AG04449 (cell line): Measurements from ENCODE around the gene PCED1B.

ENCODE experiments used
- CTCF ChIA-PET: fragments of 350-600 bp; formaldehyde crosslinking; extraction: SDS; loops from one replicate; lab custom pipeline; 2021; ENCODE audit warnings: antibody characterized with exemption; lab: Yijun Ruan, JAX
- POLR2A ChIA-PET: fragments of 400-600, 350-600 bp; formaldehyde crosslinking; extraction: SDS; loops from one replicate; lab custom pipeline; 2020; ENCODE audit warnings: antibody characterized with exemption, inconsistent platforms; lab: Yijun Ruan, JAX
- DNase-seq: peaks from one replicate; pipeline ENCODE4 v3.0.0-alpha.2; 2010; ENCODE audit warnings: low read depth, low spot score
- H3K4me3 ChIP-seq: 2 replicates; pipeline ENCODE4 v1.5.1; 2011; ENCODE audit warnings: low read depth, mild to moderate bottlenecking, control low read depth, low read length
- CTCF ChIP-seq: IDR thresholded peaks from one replicate; pipeline ENCODE4 v1.5.1; 2011; ENCODE audit warnings: mild to moderate bottlenecking, moderate library complexity, low read length, control low read depth, inconsistent platforms; ENCODE audit not compliant: insufficient read depth; ENCODE audit errors: missing control alignments

The PCED1B gene

GRCh38 chr12:47098099-47098498, 18.7 kb downstream of the PCED1B start:
- ChIA-PET CTCF (interaction anchor here (1.3 kb wide), 1 partner anchor 65 kb away, joined by 3 read pairs; no protein-coding TSS in a partner anchor), POLR2A (no interaction called here)
- no peak for DNase-seq

DNA sequence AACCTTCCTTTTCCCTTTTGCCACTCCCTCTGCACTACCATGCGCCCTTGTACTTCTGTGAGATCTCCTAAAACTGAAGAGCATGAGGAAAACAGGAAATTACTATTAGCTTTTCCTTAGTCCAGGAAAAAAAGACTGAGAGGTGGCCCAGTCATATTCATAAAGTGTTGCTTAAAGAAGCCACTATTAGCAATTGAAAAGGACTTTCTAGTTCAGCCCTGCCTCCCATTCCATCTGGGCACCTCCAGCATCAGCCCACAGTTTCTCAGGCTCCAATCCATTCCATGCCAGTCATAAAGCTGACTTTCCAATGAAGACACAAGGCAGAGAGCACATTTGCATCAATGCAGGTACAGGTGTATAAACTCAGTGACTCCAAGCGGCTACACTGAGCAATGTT, 20.2 kb downstream of the PCED1B start:
- H3K4me3 ChIP-seq, result no peak overlapping the region
- POLR2A ChIA-PET, result no interaction called here
- CTCF ChIA-PET, result no interaction called here
- no peak for TF ChIP-seq CTCF
- no peak for DNase-seq

More at GRCh38 chr12:47098099-47098498, 18.7 kb downstream of the PCED1B start:
- no peak overlapping the region for H3K4me3 ChIP-seq
- no peak for TF ChIP-seq CTCF

DNA sequence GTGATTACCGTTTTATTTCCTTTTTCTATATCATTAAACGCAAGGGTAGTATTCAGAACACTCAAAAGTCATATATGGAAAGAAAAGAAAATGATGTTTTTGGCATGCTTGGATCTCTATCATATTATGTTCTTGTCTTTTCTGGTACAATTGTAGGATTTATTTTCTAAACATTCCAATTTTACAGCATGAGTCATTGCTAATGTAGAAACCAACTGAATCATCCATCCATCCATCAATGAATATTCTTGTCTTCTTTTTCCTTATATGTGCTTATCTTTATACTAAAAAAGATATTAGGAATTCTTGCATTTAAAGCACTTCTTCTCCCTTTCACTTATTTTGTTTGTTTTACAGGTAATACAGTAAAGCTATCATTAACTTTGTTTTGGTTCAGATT, 20.7 kb downstream of the PCED1B start:
- no peak overlapping the region for H3K4me3 ChIP-seq
- ChIA-PET POLR2A (no interaction called here), CTCF (no interaction called here)
- TF ChIP-seq CTCF, result no peak
- DNase-seq, result no peak

DNA sequence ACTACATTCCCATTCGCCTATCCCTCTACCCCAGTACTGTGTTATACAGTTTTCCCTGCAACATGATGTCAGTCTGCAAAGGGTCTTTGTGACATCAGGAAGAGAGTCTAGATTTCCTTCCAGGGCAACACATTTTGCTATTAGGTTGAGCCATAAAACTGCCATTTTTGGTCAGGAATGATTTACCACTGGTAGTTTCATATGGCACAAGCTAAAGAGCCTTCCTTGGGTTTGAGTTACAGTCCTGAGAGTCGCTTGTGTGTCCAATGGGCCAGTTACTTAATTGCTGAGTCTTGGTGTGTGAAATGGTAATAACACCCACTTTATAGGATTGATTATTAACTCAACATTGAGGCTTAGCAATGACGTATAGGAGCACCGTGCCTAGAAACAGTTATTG, 23.0 kb downstream of the PCED1B start:
- no peak for DNase-seq
- CTCF ChIA-PET, result no interaction called here
- POLR2A ChIA-PET, result no interaction called here
- TF ChIP-seq CTCF, result no peak
- no peak overlapping the region for H3K4me3 ChIP-seq

DNA sequence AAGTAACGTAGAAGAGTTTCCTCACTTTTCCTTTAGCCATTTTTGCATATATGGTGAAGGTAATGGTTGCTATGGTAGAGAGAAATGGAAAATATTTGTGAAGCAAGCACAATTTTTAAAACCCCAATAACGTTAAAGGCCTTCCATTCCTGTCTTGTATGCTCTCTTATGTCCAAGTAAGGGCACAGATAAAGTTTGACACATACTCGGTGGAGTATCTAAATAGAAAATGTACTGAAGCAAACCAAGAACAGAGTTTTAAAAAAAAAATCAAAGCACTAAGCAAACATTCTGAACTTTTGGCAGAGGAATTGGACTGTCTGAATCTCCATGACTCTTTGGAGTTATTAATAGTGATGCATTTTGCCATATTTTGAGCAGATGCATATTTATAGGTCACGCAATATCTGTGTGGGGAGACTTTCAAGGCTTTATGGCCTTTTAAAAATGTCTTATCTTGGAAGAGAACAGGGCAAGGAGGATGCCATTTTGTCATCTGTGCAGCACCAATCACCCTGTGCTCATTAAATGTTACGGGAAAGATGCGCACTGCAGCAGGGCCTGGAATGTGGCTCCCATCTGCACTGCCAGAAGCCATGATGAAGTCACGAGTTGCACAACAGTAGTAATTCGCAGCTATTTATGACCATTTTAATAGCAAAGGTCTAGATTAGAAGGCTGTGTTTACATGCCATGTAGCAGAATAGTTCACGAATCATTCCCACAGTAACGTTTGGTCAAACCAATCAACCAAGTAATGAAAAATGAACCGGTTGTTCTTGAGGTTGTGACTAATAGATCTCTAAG, 23.6 kb downstream of the PCED1B start:
- CTCF ChIA-PET, result no interaction called here
- POLR2A ChIA-PET, result no interaction called here
- DNase-seq, result peak; percentile 98
- TF ChIP-seq CTCF, result no peak
- H3K4me3 ChIP-seq, result no peak overlapping the region

- POLR2A ChIA-PET, result no interaction called here
- no peak for DNase-seq
- CTCF ChIA-PET, result interaction anchor here (0.5 to 1.5 kb wide), 4 partner anchors 9 to 255 kb away, joined by 3 to 4 read pairs (median 3); no protein-coding TSS in a partner anchor
- no peak overlapping the region for H3K4me3 ChIP-seq
- TF ChIP-seq CTCF, result no peak
Measured at GRCh38 chr12:47105914-47106674, 26.7 kb downstream of the PCED1B start.
